K562 (cell line): ENCODE results near the gene CLIP1. TPM values are rescaled to one million over a fixed set of nuclear protein-coding genes. Genes with fewer than 3 reads are reported as not detected.

Experiments
- BCOR ChIP-seq: fragments of 450-650 bp; IDR thresholded peaks from 2 replicates; pipeline ENCODE4 v1.6.1; 2016
- CBX5 ChIP-seq: IDR thresholded peaks from 2 replicates; pipeline ENCODE4 v1.6.1; 2014; ENCODE audit warnings: low read depth, borderline replicate concordance
- CSDE1 ChIP-seq, 2 experiments: fragments of 450-650 bp; IDR thresholded peaks; 2 replicates each; pipeline ENCODE4 v1.6.1; 2016; ENCODE audit warnings: mild to moderate bottlenecking in 1 of 2
- GATAD2A ChIP-seq: fragments of 450-650 bp; IDR thresholded peaks from 2 replicates; pipeline ENCODE4 v1.6.1; 2017
- GATAD2B ChIP-seq: fragments of 450-650 bp; IDR thresholded peaks from 2 replicates; pipeline ENCODE4 v1.6.1; 2017; ENCODE audit warnings: mild to moderate bottlenecking, borderline replicate concordance
- GTF2A2 ChIP-seq: IDR thresholded peaks from 2 replicates; pipeline ENCODE4 v1.6.1; 2016; ENCODE audit warnings: mild to moderate bottlenecking, missing genetic modification characterization, missing compliant biosample characterization
- MAX ChIP-seq: sonication (generic); formaldehyde crosslinking; IDR thresholded peaks from 2 replicates; pipeline ENCODE4 v1.9.0; 2022; ENCODE audit warnings: mild to moderate bottlenecking, missing genetic modification reagents
- MNT ChIP-seq, 2 experiments: fragments of 450-650 bp; conservative IDR thresholded peaks; 2 replicates each; pipeline ENCODE4 v1.6.1; 2017; ENCODE audit warnings: mild to moderate bottlenecking in 2 of 2, moderate library complexity in 2 of 2
- NCOA6 ChIP-seq: fragments of 450-650 bp; IDR thresholded peaks from 2 replicates; pipeline ENCODE4 v1.6.1; 2017; ENCODE audit warnings: mild to moderate bottlenecking
- PHF20 ChIP-seq: fragments of 450-650 bp; IDR thresholded peaks from 2 replicates; pipeline ENCODE4 v1.6.1; 2018; ENCODE audit not compliant: partially characterized antibody
- PTTG1 ChIP-seq: fragments of 450-650 bp; IDR thresholded peaks from 2 replicates; pipeline ENCODE4 v1.6.1; 2016; ENCODE audit warnings: low read depth, mild to moderate bottlenecking, missing genetic modification characterization, missing compliant biosample characterization
- SIRT6 ChIP-seq: IDR thresholded peaks from one replicate; pipeline ENCODE4 v1.6.1; 2012; ENCODE audit warnings: low read depth, mild to moderate bottlenecking, control low read depth, inconsistent platforms, low read length, moderate library complexity
- SNIP1 ChIP-seq: fragments of 450-650 bp; IDR thresholded peaks from 2 replicates; pipeline ENCODE4 v1.7.1; 2017; ENCODE audit warnings: low read depth, mild to moderate bottlenecking
- TCF7L2 ChIP-seq: fragments of 150-350 bp; IDR thresholded peaks from 2 replicates; pipeline ENCODE4 v1.6.1; 2016; ENCODE audit warnings: low read depth, mild to moderate bottlenecking, low read length, moderate library complexity
- ZFPM2 ChIP-seq: fragments of 250-450 bp; sonication (Bioruptor Pico); IDR thresholded peaks from 2 replicates; pipeline ENCODE4 v1.5.1; 2022; ENCODE audit warnings: mild to moderate bottlenecking
- ZNF324 ChIP-seq: fragments of 250-450 bp; sonication (Bioruptor Pico); IDR thresholded peaks from 2 replicates; pipeline ENCODE4 v1.4.0; 2020; ENCODE audit warnings: mild to moderate bottlenecking
- ZNF398 ChIP-seq: fragments of 250-450 bp; sonication (Bioruptor Pico); IDR thresholded peaks from 2 replicates; pipeline ENCODE4 v1.8.0; 2021; ENCODE audit warnings: moderate library complexity, mild to moderate bottlenecking, inconsistent platforms
- ZNF407 ChIP-seq: fragments of 450-650 bp; IDR thresholded peaks from 2 replicates; pipeline ENCODE4 v1.6.1; 2016; ENCODE audit warnings: low read depth
- polyA plus RNA-seq, 8 experiments: library from polyadenylated mRNA; depleted of rRNA in 4 of 8; stranded (reverse) in 5 of 8; unstranded in 3 of 8; fragments of >200 nt; fragmentation: Nextera tagmentation in 2 of 8; fragmentation: Illumina TruSeq in 1 of 8; extraction: Ambion mirVana in 2 of 8; extraction: Trizol in 1 of 8; gene quantifications; 2 replicates each; pipeline versions ENCODE4 v1.2.1 to v1.2.3, GENCODE V29; 2011 to 2014; ENCODE audit warnings: inconsistent platforms in 1 of 8, missing spikeins in 1 of 8
- total RNA-seq, 7 experiments: library from RNA; depleted of rRNA in 6 of 7; stranded (reverse); fragments of >200 nt in 6 of 7; fragmentation: Illumina TruSeq in 2 of 7; extraction: Trizol in 2 of 7; gene quantifications; 2 replicates each; pipeline versions ENCODE4 v1.2.1 to v1.2.3, GENCODE V29; 2011 to 2021; ENCODE audit warnings: low replicate concordance in 1 of 7

CLIP1 gene
- total and polyA plus RNA-seq, 9 of the 15 experiments (the other 6 are each of a cell fraction or from before 2014, with no cell fraction given): 5.8 to 33.9 (median 27.6) TPM

GRCh38 chr12:122399592-122400373 lies 22.7 kb downstream of the CLIP1 start (continued):
- TF ChIP-seq ZNF407: no peak
- no peak for TF ChIP-seq TCF7L2
- TF ChIP-seq MAX (CRISPR knock-in tag): no peak
- TF ChIP-seq CSDE1 (IDR thresholded peaks at IDR 0.05): no peak
- no peak for TF ChIP-seq ZFPM2
- TF ChIP-seq NCOA6: no peak
- no peak for TF ChIP-seq GTF2A2 (tag)
- peak; percentile 76; the same call in 1 of the 2 replicates for TF ChIP-seq GATAD2B
- TF ChIP-seq SNIP1: no peak
- 0 out of 2 replicates have a peak, but pooled peaks have one; percentile 13 for TF ChIP-seq ZNF324 (CRISPR knock-in tag)
- no peak for TF ChIP-seq GATAD2A
- TF ChIP-seq ZNF398 (CRISPR knock-in tag): no peak
- TF ChIP-seq BCOR: peak; percentile 50; the same call in 1 of the 2 replicates
- no peak for TF ChIP-seq CBX5
- 0 out of 2 replicates have a peak, but pooled peaks have one; percentile 31 for TF ChIP-seq PTTG1
- TF ChIP-seq MNT (conservative IDR thresholded peaks at IDR 0.05): peak; percentile 3 to 26; a peak in 1 of 4 replicates
- TF ChIP-seq SIRT6: no peak
- no peak for TF ChIP-seq PHF20
